ENCODE results near the gene ADM5.
A peak's percentile ranks its signal among the peaks of the same experiment; 100 is the strongest.

ADM5 gene

DNA sequence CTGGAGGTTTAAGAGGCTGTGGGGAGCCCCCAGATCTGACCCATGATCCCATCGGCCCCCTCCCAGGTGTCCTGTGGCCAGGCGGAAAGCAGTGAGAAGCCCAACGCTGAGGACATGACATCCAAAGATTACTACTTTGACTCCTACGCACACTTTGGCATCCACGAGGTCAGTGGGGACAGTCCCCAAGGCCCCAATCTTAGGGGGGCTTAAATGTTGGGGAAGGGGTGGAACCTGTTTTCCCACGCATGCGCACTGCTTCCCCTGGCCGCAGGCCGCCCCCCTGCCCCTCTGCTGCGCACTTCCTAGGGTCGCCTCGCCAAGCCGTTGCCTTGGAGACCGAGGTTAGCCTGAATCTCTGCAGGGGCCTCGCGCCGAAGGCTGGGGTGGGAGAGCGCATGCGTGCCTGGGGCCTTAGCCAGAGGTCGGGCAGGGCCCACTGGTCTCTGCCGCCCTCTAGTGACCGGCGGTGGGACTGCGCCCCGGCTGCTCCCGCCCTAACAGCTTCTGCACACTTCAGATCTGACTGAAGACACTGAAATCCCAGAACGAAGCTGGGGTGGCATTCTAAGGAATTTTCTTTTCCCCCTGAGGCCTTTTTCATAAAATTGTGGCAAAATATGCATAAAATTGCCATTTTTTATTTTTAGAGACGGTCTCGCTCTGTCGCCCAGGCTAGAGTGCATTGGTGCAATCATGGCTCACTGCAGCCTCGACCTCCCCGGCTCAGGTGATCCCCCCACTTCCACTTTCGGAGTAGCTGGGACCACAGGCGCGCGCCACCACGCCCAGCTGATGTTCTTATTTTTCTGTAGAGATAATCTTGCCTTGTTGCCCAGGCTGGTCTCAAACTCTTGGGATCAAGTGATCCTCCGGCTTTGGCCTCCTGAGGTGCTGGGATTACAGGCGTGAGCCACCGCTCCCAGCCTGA lies 8.7 kb upstream of the ADM5 start:
- DNase-seq: peak; percentile 81

DNA sequence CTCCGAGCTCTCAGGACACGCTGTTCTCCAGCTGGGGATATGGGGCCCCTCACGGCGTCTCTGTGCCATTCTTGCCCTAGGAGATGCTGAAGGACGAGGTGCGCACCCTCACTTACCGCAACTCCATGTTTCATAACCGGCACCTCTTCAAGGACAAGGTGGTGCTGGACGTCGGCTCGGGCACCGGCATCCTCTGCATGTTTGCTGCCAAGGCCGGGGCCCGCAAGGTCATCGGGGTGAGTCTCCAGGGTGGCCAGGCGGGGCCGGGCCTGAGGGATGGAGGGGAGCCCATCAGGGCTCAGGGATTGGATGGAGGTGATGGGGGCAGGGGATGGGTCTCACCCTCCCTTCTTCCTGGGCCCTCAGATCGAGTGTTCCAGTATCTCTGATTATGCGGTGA lies 7.6 kb upstream of the ADM5 start:
- no peak for DNase-seq

DNA sequence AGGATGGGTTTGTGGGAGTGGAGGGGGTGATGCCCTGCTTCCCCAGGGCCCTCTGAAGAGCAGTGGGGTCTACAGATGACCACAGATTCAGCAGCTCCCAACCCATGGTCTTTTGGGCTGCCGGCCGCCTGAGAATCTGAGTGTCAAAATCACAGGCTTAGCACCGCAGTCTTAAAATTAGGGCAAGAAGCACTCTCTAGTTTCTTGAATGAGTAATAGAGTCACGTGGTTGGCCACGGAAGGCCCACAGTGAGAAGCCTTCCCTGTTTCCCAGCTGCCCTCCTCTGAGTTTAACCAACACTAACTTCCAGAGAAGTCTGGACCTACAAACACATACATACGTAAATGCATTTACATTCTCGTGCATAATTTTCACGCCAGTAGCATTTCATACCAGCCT lies 7.1 kb upstream of the ADM5 start:
- DNase-seq: no peak

DNA sequence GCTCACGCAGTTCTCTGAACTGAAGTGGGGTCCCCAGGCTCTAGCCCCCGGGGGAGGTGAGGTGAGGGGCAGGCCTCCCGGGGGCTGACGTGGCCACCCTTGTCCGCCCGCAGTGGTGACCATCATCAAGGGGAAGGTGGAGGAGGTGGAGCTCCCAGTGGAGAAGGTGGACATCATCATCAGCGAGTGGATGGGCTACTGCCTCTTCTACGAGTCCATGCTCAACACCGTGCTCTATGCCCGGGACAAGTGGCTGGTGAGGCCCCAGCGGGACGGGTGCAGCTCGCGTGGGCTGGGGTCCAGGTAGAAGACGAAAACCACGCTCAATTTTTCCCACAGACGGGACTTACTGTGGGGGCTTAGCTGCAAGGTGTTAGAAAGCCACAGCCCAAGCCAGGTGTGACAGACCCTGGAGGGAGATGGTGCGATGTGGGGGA lies 5.6 kb upstream of the ADM5 start:
- no peak for DNase-seq

DNA sequence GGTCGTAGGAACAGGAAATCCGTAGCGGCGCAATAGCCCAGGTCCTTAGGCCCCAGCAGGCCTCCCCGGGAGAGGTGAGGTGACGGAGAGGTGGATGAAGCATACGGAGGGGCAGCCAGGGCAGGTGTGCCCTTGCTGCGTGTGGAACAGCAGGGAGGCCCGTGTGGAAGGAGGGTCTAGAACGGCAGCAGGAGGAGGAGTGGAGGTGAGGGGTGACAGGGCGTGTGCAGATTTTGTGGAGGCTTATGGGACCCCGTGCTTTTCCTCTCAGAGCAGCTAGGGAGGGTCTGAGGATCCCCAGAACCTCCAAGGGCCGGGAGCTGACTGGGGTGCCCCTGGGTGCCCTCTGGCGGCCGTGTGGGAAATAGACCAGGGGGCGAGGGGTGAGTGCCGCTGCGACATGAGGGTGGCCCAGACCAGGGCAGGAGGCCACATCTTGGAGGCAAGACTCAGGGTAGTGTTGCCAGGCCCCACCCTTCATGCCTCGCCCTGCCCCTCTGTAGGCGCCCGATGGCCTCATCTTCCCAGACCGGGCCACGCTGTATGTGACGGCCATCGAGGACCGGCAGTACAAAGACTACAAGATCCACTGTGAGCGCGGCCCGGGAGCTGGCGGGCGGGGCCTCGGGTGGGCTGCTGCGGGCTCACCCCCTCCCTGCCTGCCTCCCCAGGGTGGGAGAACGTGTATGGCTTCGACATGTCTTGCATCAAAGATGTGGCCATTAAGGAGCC lies 5.0 kb upstream of the ADM5 start:
- DNase-seq: no peak

DNA sequence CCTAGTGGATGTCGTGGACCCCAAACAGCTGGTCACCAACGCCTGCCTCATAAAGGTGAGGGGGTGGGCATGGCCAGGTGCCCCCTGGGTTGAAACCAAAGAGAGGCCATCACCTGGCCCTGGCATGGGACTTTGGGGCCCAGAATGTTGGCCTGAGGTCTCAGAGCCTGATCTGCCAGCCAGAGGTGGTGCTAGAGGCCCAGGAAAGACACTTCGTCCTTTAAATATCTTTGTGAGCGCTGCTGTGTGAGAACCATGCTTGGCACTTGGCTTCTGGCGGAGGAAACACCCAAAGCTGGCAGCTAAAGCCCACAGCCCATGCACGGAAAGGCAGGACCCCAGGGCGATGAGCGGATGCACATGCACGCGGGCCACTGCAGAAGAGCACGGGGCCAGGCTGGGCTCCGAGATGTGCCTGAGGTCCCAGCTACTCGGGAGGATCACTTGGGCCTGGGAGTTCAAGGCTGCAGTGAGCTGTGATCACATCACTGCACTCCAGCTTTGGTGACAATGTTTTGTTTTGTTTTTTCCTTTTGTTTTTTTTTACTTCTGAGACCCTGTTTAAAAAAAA lies 4.3 kb upstream of the ADM5 start:
- no peak for DNase-seq

DNA sequence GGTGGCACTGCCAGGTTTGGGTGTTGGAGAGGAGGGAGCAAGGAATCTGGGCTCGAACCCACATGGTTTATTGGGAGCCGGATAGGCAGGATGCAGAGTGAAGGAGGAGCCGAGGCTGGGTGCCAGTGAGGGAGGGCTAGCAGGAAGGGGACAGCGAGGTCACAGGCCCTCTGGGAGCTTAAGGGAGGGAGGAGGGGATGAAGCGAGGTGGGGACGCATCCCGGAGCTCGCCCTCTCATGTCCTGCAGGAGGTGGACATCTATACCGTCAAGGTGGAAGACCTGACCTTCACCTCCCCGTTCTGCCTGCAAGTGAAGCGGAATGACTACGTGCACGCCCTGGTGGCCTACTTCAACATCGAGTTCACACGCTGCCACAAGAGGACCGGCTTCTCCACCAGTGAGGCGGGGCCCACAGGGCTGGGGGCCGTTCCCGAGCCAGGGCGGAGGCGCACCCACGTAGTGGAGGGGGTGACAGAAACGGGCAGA lies 3.5 kb upstream of the ADM5 start:
- no peak for DNase-seq

DNA sequence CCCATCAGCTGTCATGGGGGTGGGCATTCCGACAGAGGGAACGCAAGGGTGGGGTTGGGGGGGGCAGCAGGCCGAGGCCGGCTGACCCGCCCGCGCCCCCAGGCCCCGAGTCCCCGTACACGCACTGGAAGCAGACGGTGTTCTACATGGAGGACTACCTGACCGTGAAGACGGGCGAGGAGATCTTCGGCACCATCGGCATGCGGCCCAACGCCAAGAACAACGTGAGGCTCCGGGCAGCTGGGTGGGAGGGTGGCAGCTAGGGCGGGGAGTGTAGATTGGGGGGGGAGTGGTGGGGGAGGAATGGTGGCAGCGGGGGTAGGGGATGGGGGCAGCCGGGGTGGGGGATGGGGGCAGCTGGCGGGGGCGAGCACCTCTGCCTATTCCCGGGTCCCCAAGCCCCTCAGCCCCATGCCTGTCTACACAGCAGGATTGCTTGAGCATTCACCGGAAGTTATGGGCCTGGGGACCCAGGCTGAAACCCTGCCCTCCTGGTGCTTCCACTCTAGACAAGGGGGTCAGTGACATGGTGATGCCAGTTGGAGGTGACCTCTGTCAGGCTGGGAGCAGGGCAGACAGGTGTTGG lies 2.8 kb upstream of the ADM5 start:
- no peak for DNase-seq

DNA sequence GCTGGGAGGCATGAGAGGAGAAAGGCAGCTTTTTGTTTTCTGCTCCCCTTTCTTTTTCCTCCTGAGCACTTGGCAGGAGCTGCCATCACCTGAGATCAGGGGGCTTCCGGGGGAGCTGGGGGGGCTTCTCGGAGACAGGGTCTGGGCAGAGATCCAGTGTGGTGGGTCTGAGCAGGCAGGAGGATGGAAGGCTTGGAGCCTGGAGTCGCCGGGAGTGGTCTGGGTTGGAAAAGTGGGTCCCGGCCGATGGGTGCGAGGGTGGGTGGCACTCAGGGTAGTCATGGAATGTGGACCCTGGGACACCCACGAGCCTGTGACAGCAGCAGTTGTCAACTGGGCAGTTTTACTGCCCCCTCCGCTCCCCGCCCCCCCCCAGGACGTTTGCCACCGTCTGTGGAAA lies 2.2 kb upstream of the ADM5 start:
- no peak for DNase-seq

DNA sequence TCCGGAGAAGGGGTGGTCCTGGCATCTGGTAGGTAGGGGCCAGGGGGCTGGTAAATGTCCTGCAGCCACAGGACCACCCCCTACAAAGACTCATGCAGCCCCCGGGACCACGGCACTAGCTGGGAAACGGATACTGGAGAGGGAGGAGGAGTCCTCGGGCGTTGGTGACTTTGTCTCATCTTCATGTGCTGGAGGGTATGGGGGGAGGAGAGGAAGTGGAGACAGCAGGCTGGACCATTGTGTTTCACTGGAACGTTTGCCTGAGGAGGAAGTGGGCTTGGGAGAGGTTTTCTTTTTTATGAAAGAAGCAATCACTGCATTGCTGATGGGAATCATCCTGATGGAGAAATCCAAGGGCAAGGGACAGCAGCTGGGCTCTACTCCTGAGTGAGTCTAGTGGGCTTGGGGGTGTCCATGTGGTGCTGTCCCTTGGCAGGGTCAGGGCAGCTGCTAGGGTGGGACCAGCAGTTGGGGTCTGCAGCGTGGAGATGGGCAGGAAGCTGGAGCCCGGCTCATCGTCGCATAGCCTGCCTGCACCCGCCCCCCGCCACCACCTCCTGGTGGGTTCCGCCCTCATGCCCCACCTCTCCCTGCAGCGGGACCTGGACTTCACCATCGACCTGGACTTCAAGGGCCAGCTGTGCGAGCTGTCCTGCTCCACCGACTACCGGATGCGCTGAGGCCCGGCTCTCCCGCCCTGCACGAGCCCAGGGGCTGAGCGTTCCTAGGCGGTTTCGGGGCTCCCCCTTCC lies 1.7 kb upstream of the ADM5 start:
- no peak for DNase-seq

DNA sequence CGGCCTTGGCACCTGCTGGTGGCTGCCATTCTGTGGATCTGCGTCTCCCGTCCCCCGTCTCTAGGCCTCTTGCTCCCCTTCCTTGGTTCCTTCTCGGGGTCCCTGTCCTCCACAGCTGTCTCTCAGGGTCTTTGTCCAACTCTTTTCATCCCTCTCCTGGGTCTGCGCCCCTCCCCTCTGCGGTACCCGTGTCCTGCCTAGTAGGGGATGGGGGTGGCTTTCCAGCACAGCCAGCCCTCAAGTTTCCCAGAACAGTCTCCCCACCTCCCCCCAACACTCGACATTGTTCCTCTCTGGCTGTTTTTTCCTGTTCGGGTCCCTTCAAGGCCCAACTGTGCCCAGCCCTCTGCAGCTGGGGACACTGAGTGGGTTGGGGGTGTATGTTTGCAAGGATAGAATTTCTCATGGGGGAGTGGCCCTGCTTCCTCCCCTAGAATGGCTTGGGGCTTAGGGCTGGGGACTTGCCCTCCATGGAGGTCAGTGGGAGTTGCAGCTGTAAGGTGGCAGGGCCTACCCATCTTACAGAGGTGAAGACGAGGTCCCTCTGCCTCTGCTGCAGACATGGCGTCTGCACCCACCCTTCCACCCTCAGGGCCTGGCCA lies 762 bp upstream of the ADM5 start:
- no peak for DNase-seq

DNA sequence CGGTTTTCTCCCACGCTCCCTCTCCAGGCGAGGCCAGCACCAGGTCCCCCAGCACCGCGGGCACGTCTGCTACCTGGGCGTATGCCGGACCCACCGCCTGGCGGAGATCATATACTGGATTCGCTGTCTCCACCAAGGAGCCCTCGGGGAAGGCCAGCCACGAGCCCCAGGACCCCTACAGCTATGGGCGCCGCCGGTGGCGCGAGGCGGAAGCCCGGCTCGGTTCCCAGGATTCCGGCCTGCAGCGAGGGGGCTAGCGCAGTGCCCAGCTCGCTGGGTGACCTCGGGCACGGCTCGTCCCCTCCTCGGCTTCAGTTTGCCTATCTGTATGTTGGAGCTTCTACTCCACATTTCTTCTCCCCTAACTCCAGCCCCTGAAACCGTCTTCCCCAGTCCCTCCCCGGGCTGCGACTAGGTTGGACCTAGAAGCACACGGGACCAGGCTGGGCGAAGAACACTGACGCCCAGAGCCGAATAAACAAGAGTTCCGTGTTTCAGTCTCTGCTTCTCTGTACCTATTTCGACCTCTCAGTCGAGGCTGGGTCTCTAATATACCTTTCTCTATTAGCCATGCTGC lies 773 bp downstream of the ADM5 start:
- DNase-seq: no peak

DNA sequence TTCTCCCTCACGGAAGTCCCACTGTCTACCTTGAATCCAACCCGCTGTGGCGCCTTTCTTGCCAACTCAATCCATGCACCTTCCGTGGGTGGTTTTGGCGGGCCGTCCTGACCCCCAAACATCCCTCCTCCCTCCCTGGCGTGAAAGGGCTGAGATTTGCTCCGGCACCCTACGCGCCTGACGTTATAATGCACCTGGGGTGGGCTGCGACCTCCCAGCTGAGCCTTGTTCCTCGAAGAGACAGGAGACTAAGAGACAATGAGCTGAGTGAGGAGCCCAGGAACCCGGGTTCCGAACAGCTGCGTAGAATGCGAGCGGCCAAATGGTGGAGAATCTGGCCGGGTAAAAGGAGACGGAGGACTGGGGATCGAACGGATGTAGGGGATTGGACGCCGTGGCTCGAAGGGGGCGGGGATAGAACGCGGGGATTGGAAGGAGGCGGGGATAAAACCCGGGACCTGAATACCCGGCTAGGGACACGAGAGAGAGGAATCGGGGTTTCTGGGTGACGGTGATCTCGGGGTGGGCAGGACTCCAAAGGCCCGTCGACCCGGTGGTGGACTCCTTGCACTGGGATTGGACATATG lies 1.4 kb downstream of the ADM5 start, which contains the start of gene CPT1C:
TSS of gene CPT1C (plus strand) at position 461 of the 587 bp plus-strand sequence. CDS start 1,137 bp downstream, outside the sequence.
- peak; percentile 3 for DNase-seq

DNA sequence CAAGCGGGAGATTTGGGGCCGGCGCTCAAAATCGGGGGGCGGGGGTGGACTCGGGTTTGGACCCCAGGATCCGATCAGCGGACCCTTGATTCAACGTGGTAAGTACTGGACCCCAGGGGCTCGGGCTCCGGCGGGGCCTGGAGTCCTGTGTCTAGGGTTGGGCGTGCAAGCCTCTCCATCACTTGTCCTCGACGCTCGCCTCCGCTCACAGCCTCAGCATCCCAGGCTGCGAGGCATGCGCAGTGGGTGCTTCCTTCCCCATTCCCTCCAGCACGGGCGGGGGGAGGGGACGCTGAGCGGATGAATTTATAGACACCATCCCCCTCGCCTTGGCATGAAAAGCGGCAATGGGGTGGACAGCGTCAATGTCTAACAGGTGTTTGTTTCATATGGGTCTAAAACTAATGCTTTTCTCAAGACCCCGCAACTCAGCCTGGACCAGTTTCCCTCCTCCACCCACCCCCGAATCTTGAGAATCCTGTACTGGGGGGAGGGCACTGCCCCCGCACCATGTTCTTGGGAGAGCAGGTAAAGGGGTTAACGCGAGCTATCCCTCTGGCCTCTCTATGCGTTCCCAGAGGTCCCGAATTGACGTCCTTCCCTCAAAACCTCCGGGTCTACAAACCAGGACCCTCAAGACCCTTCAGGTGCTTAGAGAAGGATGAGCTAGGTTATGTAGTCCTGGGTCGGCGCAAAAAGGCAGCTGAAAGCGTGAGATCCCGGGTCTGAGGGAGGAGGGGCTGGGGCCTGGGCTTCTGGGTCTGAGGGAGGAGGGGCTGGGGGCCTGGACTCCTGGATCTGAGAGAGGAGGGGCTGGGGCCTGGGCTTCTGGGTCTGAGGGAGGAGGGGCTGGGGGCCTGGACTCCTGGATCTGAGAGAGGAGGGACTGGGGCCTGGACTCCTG lies 2.1 kb downstream of the ADM5 start:
- peak; percentile 6 for DNase-seq

DNA sequence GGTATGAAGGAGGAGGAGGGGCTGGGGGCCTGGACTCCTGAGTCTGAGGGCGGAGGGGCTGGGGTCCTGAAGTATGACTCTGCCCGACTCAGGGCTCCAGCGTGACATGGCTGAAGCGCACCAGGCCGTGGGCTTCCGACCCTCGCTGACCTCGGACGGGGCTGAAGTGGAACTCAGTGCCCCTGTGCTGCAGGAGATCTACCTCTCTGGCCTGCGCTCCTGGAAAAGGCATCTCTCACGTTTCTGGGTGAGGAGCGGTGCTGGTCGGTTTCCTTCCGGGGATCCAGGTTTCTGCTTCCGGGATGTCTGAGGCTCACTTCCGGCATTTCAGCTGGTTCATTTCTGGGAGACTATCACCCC lies 2.7 kb downstream of the ADM5 start:
- no peak for DNase-seq

DNA sequence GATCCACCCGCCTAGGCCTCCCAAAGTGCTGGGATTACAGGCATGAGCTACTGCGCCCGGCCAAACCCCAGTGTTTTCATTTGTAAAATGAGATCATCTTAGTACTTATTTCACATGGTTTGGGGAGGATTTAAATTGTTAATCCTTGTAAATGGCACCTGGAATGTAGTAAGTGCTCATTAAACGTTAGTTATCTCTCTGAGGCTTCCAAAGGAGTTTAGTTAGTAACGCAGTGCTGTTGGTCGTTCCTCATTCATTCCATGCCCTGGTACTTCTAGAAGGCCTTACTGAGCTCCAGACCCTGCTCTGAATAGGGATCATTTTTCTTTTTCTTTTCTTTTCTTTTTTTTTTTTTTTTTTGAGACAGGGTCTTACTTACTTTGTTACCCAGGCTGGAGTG lies 6.7 kb downstream of the ADM5 start:
- DNase-seq: no peak

DNA sequence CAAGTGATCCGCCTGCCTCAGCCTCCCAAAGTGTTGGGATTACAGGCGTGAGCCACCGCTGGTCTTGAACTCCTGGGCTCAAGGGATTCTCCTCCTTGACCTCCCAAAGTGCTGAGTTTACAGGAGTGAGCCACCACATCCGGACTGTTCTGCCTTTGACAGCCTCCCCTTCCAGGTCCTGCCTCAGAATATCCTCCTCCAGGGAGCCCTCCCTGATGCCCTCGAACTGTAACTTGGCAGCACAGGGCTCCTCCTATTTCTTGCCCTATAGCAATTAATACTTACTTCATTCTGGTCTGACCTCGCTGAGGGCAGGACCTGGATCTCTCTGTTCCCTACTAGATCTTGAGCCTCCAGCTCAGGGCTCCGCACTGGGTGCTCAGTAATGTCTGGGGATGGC lies 7.5 kb downstream of the ADM5 start:
- no peak for DNase-seq

DNA sequence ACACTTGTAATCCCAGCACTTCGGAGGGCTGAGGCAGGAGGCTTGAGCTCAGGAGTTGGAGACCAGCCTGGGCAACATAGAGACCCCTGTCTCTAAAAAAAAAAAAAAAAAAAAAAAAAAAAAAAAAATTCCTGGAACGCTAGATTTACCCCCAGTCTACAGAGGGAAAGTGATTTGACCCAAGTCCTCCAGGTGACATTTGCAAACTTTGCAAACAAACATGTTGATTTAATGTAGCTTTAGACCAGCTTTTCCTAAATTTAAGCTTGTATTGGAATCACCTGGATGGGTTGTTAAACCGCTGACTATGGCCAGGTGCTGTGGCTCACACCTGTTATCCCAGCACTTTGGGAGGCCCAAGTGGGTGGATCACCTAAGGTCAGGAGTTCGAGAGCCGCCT lies 10.0 kb downstream of the ADM5 start:
- no peak for DNase-seq

DNA sequence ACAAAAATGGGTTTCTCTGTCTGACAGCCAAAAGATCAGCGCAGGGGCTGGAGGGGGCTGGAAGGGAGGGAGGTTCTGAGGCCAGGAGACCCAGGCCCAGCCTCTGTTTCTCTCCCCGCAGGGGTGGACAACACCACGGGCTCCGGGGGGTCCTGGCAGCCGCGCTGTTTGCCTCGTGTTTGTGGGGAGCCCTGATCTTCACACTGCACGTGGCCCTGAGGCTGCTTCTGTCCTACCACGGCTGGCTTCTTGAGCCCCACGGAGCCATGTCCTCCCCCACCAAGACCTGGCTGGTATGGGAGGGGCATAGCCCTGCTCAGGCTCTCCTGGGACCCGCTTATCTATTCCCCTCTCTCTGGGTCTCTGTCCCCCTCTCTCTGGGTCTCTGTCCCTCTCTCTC lies 11.2 kb downstream of the ADM5 start:
- no peak for DNase-seq

DNA sequence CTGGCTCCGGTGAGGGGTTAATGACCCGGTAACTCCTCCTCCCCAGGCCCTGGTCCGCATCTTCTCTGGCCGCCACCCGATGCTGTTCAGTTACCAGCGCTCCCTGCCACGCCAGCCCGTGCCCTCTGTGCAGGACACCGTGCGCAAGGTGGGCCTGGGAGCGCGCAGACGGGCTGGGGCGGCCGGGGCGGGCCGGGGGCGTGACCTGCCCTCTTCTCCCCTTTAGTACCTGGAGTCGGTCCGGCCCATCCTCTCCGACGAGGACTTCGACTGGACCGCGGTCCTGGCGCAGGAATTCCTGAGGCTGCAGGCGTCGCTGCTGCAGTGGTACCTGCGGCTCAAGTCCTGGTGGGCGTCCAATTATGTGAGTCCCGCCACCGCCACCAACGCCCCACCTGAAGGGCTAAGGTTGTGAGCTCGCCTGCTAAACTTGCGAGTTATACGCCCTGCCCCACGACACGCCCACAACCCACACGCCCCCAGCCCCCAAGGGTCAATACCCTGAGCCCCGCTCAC lies 11.9 kb downstream of the ADM5 start:
- DNase-seq: no peak

All from kidney glomerular epithelial cell (primary cell).